MM.1S (cell line): ENCODE data around the gene CAGE1.

Experiments
- DNase-seq: peaks from one replicate; pipeline ENCODE4 v3.0.0-alpha.2; 2015
- H2AFZ ChIP-seq: fragments of 300-600 bp; sonication (generic); 2 replicates; pipeline ENCODE4 v1.6.0; 2016; ENCODE audit warnings: antibody characterized with exemption, low read length
- H3F3A ChIP-seq: fragments of 300-600 bp; sonication (generic); 2 replicates; pipeline ENCODE4 v1.6.1; 2016; ENCODE audit warnings: mild to moderate bottlenecking, antibody characterized with exemption, low read length, moderate library complexity, mixed read lengths; ENCODE audit not compliant: insufficient read depth
- H3K27ac ChIP-seq: fragments of 300-600 bp; sonication (generic); 2 replicates; pipeline ENCODE4 v1.5.1; 2016; ENCODE audit warnings: mild to moderate bottlenecking, low read length
- H3K27me3 ChIP-seq: fragments of 300-600 bp; sonication (generic); replicated peaks from 2 replicates; pipeline ENCODE4 v1.6.0; 2016; ENCODE audit warnings: low read length; ENCODE audit not compliant: insufficient read depth
- H3K36me3 ChIP-seq: fragments of 300-600 bp; sonication (generic); replicated peaks from 2 replicates; pipeline ENCODE4 v1.6.1; 2016; ENCODE audit warnings: mild to moderate bottlenecking, low read length, mixed read lengths; ENCODE audit not compliant: insufficient read depth
- H3K4me1 ChIP-seq: fragments of 300-600 bp; sonication (generic); 2 replicates; pipeline ENCODE4 v1.6.1; 2016; ENCODE audit warnings: low read length, mixed read lengths
- H3K4me2 ChIP-seq: fragments of 300-600 bp; sonication (generic); 2 replicates; pipeline ENCODE4 v1.6.0; 2016; ENCODE audit warnings: low read depth, low read length
- H3K4me3 ChIP-seq: fragments of 300-600 bp; sonication (generic); 2 replicates; pipeline ENCODE4 v1.5.1; 2016; ENCODE audit warnings: low read length, mixed read lengths
- H3K79me2 ChIP-seq: fragments of 300-600 bp; sonication (generic); 2 replicates; pipeline ENCODE4 v1.6.1; 2016; ENCODE audit warnings: mixed run types, low read length, mixed read lengths
- H3K9ac ChIP-seq: fragments of 300-600 bp; sonication (generic); 2 replicates; pipeline ENCODE4 v1.6.1; 2016; ENCODE audit warnings: low read length, mixed read lengths
- H3K9me2 ChIP-seq: fragments of 300-600 bp; sonication (generic); replicated peaks from 2 replicates; pipeline ENCODE4 v1.6.1; 2016; ENCODE audit warnings: mild to moderate bottlenecking, low read length, mixed read lengths; ENCODE audit not compliant: insufficient read depth
- H3K9me3 ChIP-seq: fragments of 300-600 bp; sonication (generic); replicated peaks from 2 replicates; pipeline ENCODE4 v1.6.1; 2016; ENCODE audit warnings: mild to moderate bottlenecking, low read length, mixed read lengths; ENCODE audit not compliant: insufficient read depth
- H4K20me1 ChIP-seq: fragments of 300-600 bp; sonication (generic); 2 replicates; pipeline ENCODE4 v1.6.1; 2016; ENCODE audit warnings: mild to moderate bottlenecking, low read length, moderate library complexity, mixed read lengths; ENCODE audit not compliant: insufficient read depth
- EZH2 ChIP-seq: fragments of 300-600 bp; sonication (generic); optimal IDR thresholded peaks from 2 replicates; pipeline ENCODE3; 2017; ENCODE audit warnings: low read depth, mild to moderate bottlenecking, antibody characterized with exemption, low read length, mixed read lengths
- EZH2phosphoT487 ChIP-seq: fragments of 300-600 bp; sonication (generic); IDR thresholded peaks from 2 replicates; pipeline ENCODE4 v1.6.1; 2018; ENCODE audit warnings: antibody characterized with exemption, low read length
- TF ChIP-seq, protein P1 (sequence below): fragments of 300-600 bp; sonication (generic); IDR thresholded peaks from 2 replicates; pipeline ENCODE4 v1.5.1; 2016; ENCODE audit warnings: antibody characterized with exemption, low read length, mixed read lengths

Gene CAGE1

DNA sequence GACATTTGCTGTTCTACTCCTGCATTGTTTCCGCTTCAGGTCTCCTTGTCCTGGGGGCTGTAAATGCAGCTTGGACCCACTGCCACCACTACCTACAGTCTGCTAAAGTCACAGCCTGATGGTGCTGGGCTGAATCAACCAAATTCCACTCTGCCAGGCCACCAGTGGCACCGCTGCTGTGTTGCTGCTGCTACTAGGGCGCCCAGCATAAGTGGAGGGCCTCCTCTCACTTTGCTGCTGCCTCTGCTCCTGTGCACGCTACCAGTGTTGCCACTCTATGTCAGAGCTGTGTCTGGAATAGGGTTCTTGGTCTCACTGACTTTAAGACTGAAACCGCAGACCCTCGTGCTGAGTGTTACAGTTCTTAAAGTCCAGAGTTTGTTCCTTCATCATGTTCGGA is 75.1 kb downstream of the CAGE1 start:
- H3K27ac ChIP-seq: no peak overlapping the region
- no peaks in the 10 kb centered on the region for H3F3A ChIP-seq
- no peak overlapping the region for H2AFZ ChIP-seq

DNA sequence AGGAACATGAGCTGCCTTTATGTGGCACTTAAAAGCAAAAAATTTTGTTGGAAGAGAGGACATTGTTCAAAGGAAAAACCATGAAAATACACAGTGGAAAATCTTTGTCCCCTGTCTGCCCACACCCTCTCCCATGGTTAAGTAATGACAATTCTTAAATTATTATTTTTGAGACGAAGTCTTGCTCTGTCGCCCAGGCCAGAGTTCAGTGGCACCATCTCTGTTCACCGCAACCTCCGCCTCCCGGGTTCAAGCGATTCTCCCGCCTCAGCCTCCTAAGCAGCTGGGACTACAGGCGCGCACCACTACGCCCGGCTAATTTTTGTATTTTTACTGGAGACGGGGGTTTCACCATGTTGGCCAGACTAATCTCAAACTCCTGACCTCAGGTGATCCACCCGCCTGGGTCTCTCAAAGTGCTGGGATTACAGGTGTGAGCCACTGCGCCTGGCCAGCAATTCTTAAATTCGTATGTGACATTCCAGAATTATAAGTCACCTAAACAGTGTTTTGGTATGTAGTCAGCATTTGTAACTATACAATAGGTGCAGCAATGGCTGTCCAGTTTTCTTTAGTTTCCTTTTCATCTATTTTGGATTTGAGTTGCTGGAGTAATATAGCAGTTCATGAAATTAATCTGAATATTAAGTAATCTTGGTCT is 75.9 kb downstream of the CAGE1 start:
- H3K9me2 ChIP-seq: no peaks in the 10 kb centered on the region
- H3K36me3 ChIP-seq: peaks cover 4% of the 10 kb centered on the region; the same call in 1 of the 2 replicates
- peak overlapping the region; percentile 97 for H3K4me3 ChIP-seq
- H3K9ac ChIP-seq: peak overlapping the region; percentile 30; the same call in 1 of the 2 replicates
- H3K27me3 ChIP-seq: no peaks in the 10 kb centered on the region
- H3K9me3 ChIP-seq: no peaks in the 10 kb centered on the region
- TF ChIP-seq, protein P1, sequence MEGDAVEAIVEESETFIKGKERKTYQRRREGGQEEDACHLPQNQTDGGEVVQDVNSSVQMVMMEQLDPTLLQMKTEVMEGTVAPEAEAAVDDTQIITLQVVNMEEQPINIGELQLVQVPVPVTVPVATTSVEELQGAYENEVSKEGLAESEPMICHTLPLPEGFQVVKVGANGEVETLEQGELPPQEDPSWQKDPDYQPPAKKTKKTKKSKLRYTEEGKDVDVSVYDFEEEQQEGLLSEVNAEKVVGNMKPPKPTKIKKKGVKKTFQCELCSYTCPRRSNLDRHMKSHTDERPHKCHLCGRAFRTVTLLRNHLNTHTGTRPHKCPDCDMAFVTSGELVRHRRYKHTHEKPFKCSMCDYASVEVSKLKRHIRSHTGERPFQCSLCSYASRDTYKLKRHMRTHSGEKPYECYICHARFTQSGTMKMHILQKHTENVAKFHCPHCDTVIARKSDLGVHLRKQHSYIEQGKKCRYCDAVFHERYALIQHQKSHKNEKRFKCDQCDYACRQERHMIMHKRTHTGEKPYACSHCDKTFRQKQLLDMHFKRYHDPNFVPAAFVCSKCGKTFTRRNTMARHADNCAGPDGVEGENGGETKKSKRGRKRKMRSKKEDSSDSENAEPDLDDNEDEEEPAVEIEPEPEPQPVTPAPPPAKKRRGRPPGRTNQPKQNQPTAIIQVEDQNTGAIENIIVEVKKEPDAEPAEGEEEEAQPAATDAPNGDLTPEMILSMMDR: no peak
- no peak for TF ChIP-seq EZH2
- TF ChIP-seq EZH2phosphoT487: no peak
- peak overlapping the region; percentile 87; the same call in 1 of the 2 replicates for H3K27ac ChIP-seq
- H3K79me2 ChIP-seq: peaks cover 44% of the 10 kb centered on the region
- peak overlapping the region; percentile 65 for H3K4me2 ChIP-seq
- H3F3A ChIP-seq: no peaks in the 10 kb centered on the region
- peak overlapping the region; percentile 59 for H2AFZ ChIP-seq
- peaks cover 15% of the 10 kb centered on the region for H3K4me1 ChIP-seq
- no peak for DNase-seq
- H4K20me1 ChIP-seq: no peaks in the 10 kb centered on the region

More for the DNA sequence above, 75.1 kb downstream of the CAGE1 start:
- Histone ChIP-seq H3K27me3 (no peaks in the 10 kb centered on the region), H3K9ac (no peak overlapping the region), H3K36me3 (no peaks in the 10 kb centered on the region; the same call in 1 of the 2 replicates), H4K20me1 (no peaks in the 10 kb centered on the region), H3K79me2 (peaks cover 36% of the 10 kb centered on the region), H3K4me2 (no peak overlapping the region), H3K4me3 (no peak overlapping the region), H3K9me2 (no peaks in the 10 kb centered on the region), H3K4me1 (peaks cover 15% of the 10 kb centered on the region), H3K9me3 (no peaks in the 10 kb centered on the region)
- DNase-seq: no peak
- TF ChIP-seq EZH2phosphoT487 (no peak), EZH2 (no peak)
- TF ChIP-seq, protein P1: no peak

DNA sequence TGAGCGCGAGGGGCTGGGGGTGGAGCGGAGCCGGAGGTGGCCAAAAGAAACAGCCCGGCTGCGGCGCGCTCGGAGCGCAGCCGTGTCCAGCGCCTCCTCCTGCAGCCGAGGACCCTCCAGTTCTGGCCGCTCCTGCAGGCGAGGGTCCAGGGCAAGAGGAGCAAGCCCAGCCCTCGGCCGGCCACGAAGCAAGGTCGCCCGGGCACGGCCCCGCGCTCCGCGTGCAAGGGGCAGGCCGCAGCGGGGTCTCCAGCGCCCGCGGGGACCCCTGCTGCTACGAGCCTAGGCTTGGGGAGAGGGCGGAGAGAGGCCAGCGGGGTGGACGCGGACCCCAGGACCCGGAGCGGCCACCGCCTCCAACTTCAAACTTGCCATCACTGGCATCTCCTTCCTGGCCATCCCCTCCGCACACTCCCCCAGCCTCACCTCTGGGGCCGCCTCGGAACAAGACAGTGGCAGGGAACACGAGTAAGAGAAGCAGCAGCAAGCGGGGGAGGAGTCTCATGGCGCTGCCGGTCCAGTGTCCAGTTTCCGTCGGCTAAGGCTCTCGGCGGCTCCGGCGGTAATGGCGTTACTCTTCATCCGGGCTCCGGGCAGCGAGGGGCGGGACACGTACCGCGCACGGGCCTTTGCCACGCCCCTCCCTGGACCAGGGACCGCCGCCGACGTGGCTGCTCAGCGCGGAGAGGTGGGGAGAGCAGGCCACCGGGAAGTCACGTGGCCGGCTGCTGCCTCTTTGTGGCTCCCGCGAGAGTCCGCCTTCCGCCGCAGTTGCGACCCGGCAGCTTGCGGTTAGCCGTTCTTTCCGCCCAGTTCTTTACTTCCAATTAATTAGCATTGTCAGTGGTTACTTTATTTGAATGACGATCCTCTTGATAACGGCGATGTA is 76.7 kb downstream of the CAGE1 start, which contains the start of gene SSR1:
Gene SSR1, minus strand, starts transcription at position 584 of the 889 bp plus-strand sequence. Its CDS starts 79 bp downstream, at position 505.
- no peaks in the 10 kb centered on the region for H3K9me2 ChIP-seq
- TF ChIP-seq EZH2phosphoT487: no peak
- TF ChIP-seq EZH2: no peak
- TF ChIP-seq, protein P1: no peak
- H3K27ac ChIP-seq: peak within 1 kb of the TSS; percentile 87

More for the DNA sequence above, 76.7 kb downstream of the CAGE1 start, which contains the start of gene SSR1:
- Histone ChIP-seq H3K9me3 (no peaks in the 10 kb centered on the region), H3F3A (no peaks in the 10 kb centered on the region), H3K9ac (peak within 1 kb of the TSS; percentile 99), H3K36me3 (peaks cover 5% of the 10 kb centered on the region; the same call in 1 of the 2 replicates), H4K20me1 (no peaks in the 10 kb centered on the region; the same call in 1 of the 2 replicates), H3K4me2 (peak within 1 kb of the TSS; percentile 89), H3K4me1 (peaks cover 15% of the 10 kb centered on the region), H3K27me3 (no peaks in the 10 kb centered on the region), H2AFZ (peak within 1 kb of the TSS; percentile 59), H3K79me2 (peaks cover 52% of the 10 kb centered on the region), H3K4me3 (peak within 1 kb of the TSS; percentile 97)
- peak; percentile 97 for DNase-seq
